ENCODE measurements around the gene KIF27.

- no peak for TF ChIP-seq POLR2A (IDR thresholded peaks at IDR 0.05)
- TF ChIP-seq CTCF (IDR thresholded peaks at IDR 0.05): no peak
Measured at GRCh38 chr9:83906144-83906543, 15.1 kb downstream of the KIF27 start.
